HepG2 (cell line): ENCODE measurements around the gene TBC1D14. TPM values are rescaled to one million over a fixed set of nuclear protein-coding genes. Genes with fewer than 3 reads are reported as not detected.

Experiments
- ATF2 ChIP-seq: sonication (generic); formaldehyde crosslinking; IDR thresholded peaks from 2 replicates; pipeline ENCODE4 v1.4.0; 2020; ENCODE audit warnings: missing genetic modification reagents
- CHD4 ChIP-seq: fragments of 200-600 bp; sonication (generic); IDR thresholded peaks from 2 replicates; pipeline ENCODE4 v1.7.0; 2017; ENCODE audit warnings: mild to moderate bottlenecking, low read length, borderline replicate concordance
- FOXO1 ChIP-seq: sonication (generic); formaldehyde crosslinking; IDR thresholded peaks from 2 replicates; pipeline ENCODE4 v1.4.0; 2020; ENCODE audit warnings: missing genetic modification reagents
- GATAD2A ChIP-seq: IDR thresholded peaks from 2 replicates; pipeline ENCODE4 v1.6.1; 2016
- HNF1A ChIP-seq, 2 experiments: sonication (generic) in 1 of 2; formaldehyde crosslinking in 1 of 2; IDR thresholded peaks; 2 replicates each; pipeline versions ENCODE4 v1.4.0 to v1.6.1; 2016 to 2020; ENCODE audit warnings: borderline replicate concordance in 1 of 2, low read depth in 1 of 2, mild to moderate bottlenecking in 1 of 2, missing genetic modification reagents in 1 of 2
- HOXA7 ChIP-seq: sonication (generic); formaldehyde crosslinking; IDR thresholded peaks from 2 replicates; pipeline ENCODE4 v1.8.1; 2022; ENCODE audit warnings: mild to moderate bottlenecking, missing genetic modification reagents, moderate library complexity
- ISL2 ChIP-seq: sonication (generic); formaldehyde crosslinking; IDR thresholded peaks from 2 replicates; pipeline ENCODE4 v1.5.0; 2020; ENCODE audit warnings: missing genetic modification reagents
- JDP2 ChIP-seq: sonication (generic); formaldehyde crosslinking; IDR thresholded peaks from 2 replicates; pipeline ENCODE4 v1.8.1; 2022; ENCODE audit warnings: missing genetic modification reagents, borderline replicate concordance
- JUN ChIP-seq: sonication (generic); formaldehyde crosslinking; IDR thresholded peaks from 2 replicates; pipeline ENCODE4 v1.4.0; 2020; ENCODE audit warnings: mild to moderate bottlenecking, missing genetic modification reagents
- KMT2A ChIP-seq: sonication (generic); formaldehyde crosslinking; IDR thresholded peaks from 2 replicates; pipeline ENCODE4 v1.4.0; 2020; ENCODE audit warnings: missing genetic modification reagents
- MTA3 ChIP-seq: sonication (generic); formaldehyde crosslinking; IDR thresholded peaks from 2 replicates; pipeline ENCODE4 v1.4.0; 2020; ENCODE audit warnings: missing genetic modification reagents
- MZF1 ChIP-seq: sonication (generic); formaldehyde crosslinking; IDR thresholded peaks from 2 replicates; pipeline ENCODE4 v1.8.1; 2023; ENCODE audit warnings: mild to moderate bottlenecking, missing genetic modification reagents, borderline replicate concordance
- POLR2AphosphoS5 ChIP-seq: IDR thresholded peaks from 2 replicates; pipeline ENCODE4 v1.6.1; 2012; ENCODE audit warnings: low read depth, low read length
- PTBP1 ChIP-seq: fragments of 200-400 bp; formaldehyde crosslinking; IDR thresholded peaks from 2 replicates; pipeline ENCODE4 v1.6.1; 2018; ENCODE audit warnings: low read length, low read depth; ENCODE audit not compliant: poor library complexity, severe bottlenecking
- RELA ChIP-seq: sonication (generic); formaldehyde crosslinking; IDR thresholded peaks from 2 replicates; pipeline ENCODE4 v1.4.0; 2020; ENCODE audit warnings: missing genetic modification reagents
- SOX5 ChIP-seq: IDR thresholded peaks from 2 replicates; pipeline ENCODE4 v1.6.1; 2016; ENCODE audit warnings: borderline replicate concordance
- SP4 ChIP-seq: sonication (generic); formaldehyde crosslinking; IDR thresholded peaks from 2 replicates; pipeline ENCODE4 v1.8.1; 2023; ENCODE audit warnings: mild to moderate bottlenecking, missing genetic modification reagents
- TRIM24 ChIP-seq: sonication (generic); formaldehyde crosslinking; IDR thresholded peaks from 2 replicates; pipeline ENCODE4 v1.8.0; 2022; ENCODE audit warnings: mild to moderate bottlenecking, missing genetic modification reagents
- ZBTB3 ChIP-seq: sonication (generic); formaldehyde crosslinking; IDR thresholded peaks from 2 replicates; pipeline ENCODE4 v1.4.0; 2020; ENCODE audit warnings: low read depth, mild to moderate bottlenecking, moderate library complexity, missing genetic modification reagents, borderline replicate concordance
- ZBTB34 ChIP-seq: sonication (generic); formaldehyde crosslinking; IDR thresholded peaks from 2 replicates; pipeline ENCODE4 v1.8.0; 2022; ENCODE audit warnings: mild to moderate bottlenecking, missing genetic modification reagents
- ZNF24 ChIP-seq: fragments of 450-650 bp; IDR thresholded peaks from 2 replicates; pipeline ENCODE4 v1.6.1; 2017; ENCODE audit warnings: antibody characterized with exemption, mild to moderate bottlenecking
- ZNF550 ChIP-seq: sonication (generic); formaldehyde crosslinking; IDR thresholded peaks from 2 replicates; pipeline ENCODE4 v1.4.0; 2020; ENCODE audit warnings: mild to moderate bottlenecking, missing genetic modification reagents, borderline replicate concordance
- ZNF709 ChIP-seq: sonication (generic); formaldehyde crosslinking; IDR thresholded peaks from 2 replicates; pipeline ENCODE4 v1.5.0; 2020; ENCODE audit warnings: mild to moderate bottlenecking, missing genetic modification reagents
- ZNF841 ChIP-seq: sonication (generic); formaldehyde crosslinking; IDR thresholded peaks from 2 replicates; pipeline ENCODE4 v1.8.1; 2023; ENCODE audit warnings: missing genetic modification reagents, borderline replicate concordance
- polyA plus RNA-seq, 8 experiments: library from polyadenylated mRNA; depleted of rRNA in 3 of 8; stranded (reverse) in 7 of 8; unstranded in 1 of 8; fragments of >200 nt; fragmentation: Illumina TruSeq in 4 of 8; extraction: Trizol in 4 of 8; gene quantifications; 2 replicates each; pipeline versions ENCODE4 v1.2.1 to v1.2.3, GENCODE V29; 2011 to 2016; ENCODE audit warnings: low read depth in 4 of 8, missing spikeins in 1 of 8, mixed read lengths in 1 of 8; ENCODE audit not compliant: insufficient read depth in 1 of 8
- total RNA-seq, 5 experiments: library from RNA; depleted of rRNA; stranded (reverse); fragments of >200 nt; fragmentation: Illumina TruSeq; extraction: Trizol; gene quantifications; 2 replicates each; pipeline ENCODE4 v1.2.3, GENCODE V29; 2016; ENCODE audit warnings: low read depth in 1 of 5

Gene TBC1D14
- total and polyA plus RNA-seq, 2 of the 13 experiments (the other 11 are each of a cell fraction or from before 2014, with no cell fraction given), result 29.5 to 46.5 TPM

- TF ChIP-seq HNF1A (IDR thresholded peaks at IDR 0.05; ENCODE audit: low read depth) (no peak), HNF1A (CRISPR knock-in tag; IDR thresholded peaks at IDR 0.05; ENCODE audit: borderline replicate concordance) (peak; percentile 81; the same call in 1 of the 2 replicates), PTBP1 (no peak), ISL2 (CRISPR knock-in tag) (no peak), ZNF841 (CRISPR knock-in tag) (no peak), RELA (no peak), FOXO1 (CRISPR knock-in tag) (no peak), SP4 (peak; percentile 74), ZNF24 (no peak), CHD4 (no peak), MTA3 (CRISPR knock-in tag) (no peak), MZF1 (CRISPR knock-in tag) (no peak), JUN (CRISPR knock-in tag) (no peak), HOXA7 (CRISPR knock-in tag) (no peak), ATF2 (CRISPR knock-in tag) (peak; percentile 62; the same call in 1 of the 2 replicates), ZNF550 (CRISPR knock-in tag) (no peak), ZNF709 (CRISPR knock-in tag) (no peak; the same call in 1 of the 2 replicates), POLR2AphosphoS5 (0 out of 2 replicates have a peak, but pooled peaks have one; percentile 20), KMT2A (CRISPR knock-in tag) (0 out of 2 replicates have a peak, but pooled peaks have one; percentile 40), GATAD2A (peak; percentile 42; the same call in 1 of the 2 replicates), TRIM24 (CRISPR knock-in tag) (no peak), ZBTB3 (no peak), SOX5 (peak; percentile 40; the same call in 1 of the 2 replicates), JDP2 (CRISPR knock-in tag) (no peak), ZBTB34 (CRISPR knock-in tag) (no peak)
Observed at GRCh38 chr4:6926681-6927478, 17.3 kb downstream of the TBC1D14 start (continued).
